AG10803 (cell line): Measurements from ENCODE around the gene CD151.

ENCODE experiments used
- DNase-seq: peaks from one replicate; pipeline ENCODE4 v3.0.0; 2010; ENCODE audit warnings: low read depth
- H3K4me3 ChIP-seq: 2 replicates; pipeline ENCODE4 v1.5.1; 2011; ENCODE audit warnings: mild to moderate bottlenecking, low read length, control low read depth
- CTCF ChIP-seq: conservative IDR thresholded peaks from 2 replicates; pipeline ENCODE4 v1.5.1; 2011; ENCODE audit warnings: mild to moderate bottlenecking, low read length, control low read depth, inconsistent platforms

CD151 gene

DNA sequence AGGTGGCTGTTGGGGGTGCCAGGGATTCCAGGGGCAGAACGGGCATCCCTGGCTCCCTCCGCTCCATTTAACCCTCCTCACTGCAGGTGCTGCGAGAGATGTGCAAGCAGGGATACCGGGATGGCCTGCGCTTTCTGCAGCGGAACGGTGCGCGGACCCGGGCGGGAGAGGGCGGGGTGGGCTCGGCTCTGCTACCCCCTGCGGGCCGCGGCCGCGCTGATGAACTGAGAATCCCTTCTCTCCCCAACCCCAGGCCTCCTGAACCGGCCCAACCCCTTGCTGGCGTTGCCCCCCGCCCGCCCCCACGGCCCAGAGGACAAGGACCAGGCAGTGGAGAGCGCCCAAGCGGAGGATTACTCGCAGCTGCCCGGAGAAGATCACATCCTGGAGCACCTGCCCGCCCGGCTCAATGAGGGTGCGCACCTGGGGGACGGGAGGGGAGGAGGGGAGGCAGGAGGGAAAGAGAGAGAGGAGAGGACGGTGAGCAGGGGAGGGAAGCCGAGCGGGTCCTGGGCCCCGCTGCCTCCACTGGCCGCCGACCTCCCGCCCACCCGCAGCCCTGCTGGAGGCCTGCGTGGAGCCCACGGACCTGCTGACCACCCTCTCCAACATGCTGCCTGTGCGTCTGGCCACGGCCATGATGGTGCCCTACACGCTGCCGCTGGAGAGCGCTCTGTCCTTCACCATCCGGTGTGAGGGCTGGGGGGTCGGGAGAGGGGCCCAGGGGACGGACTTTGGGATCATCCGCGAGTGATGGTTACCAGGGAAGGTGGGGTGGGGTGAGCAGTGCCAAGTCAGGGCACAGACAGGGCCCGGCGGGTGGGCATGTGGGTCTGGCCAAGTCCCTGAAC lies 9.1 kb upstream of the CD151 start:
- no peak for TF ChIP-seq CTCF
- DNase-seq, result no peak
- no peak overlapping the region for H3K4me3 ChIP-seq

DNA sequence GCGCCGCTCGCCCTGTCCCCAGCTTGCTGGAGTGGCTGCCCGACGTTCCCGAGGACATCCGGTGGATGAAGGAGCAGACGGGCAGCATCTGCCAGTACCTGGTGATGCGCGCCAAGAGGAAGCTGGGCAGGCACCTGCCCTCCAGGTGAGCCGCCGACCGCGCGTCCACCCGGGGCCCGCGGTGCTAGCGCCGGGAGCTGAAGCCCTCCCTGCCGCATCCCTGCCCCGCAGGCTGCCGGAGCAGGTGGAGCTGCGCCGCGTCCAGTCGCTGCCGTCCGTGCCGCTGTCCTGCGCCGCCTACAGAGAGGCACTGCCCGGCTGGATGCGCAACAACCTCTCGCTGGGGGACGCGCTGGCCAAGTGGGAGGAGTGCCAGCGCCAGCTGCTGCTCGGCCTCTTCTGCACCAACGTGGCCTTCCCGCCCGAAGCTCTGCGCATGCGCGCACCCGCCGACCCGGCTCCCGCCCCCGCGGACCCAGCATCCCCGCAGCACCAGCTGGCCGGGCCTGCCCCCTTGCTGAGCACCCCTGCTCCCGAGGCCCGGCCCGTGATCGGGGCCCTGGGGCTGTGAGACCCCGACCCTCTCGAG lies 8.4 kb upstream of the CD151 start:
- H3K4me3 ChIP-seq, result no peak overlapping the region
- no peak for TF ChIP-seq CTCF
- DNase-seq, result no peak

DNA sequence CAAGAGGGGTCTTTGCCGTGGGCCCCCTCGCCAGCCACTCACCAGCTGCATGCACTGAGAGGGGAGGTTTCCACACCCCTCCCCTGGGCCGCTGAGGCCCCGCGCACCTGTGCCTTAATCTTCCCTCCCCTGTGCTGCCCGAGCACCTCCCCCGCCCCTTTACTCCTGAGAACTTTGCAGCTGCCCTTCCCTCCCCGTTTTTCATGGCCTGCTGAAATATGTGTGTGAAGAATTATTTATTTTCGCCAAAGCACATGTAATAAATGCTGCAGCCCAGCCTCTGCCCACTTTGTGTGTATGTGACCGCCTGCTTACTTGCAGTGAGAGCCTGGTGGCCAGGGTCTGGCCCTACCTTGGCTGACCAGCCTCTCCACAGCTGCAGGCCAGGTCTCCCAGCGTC lies 7.8 kb upstream of the CD151 start:
- DNase-seq, result no peak
- TF ChIP-seq CTCF, result no peak
- no peak overlapping the region for H3K4me3 ChIP-seq

GRCh38 chr11:825366-826226 lies 7.2 kb upstream of the CD151 start:
- no peak for DNase-seq
- TF ChIP-seq CTCF, result no peak
- H3K4me3 ChIP-seq, result no peak overlapping the region

DNA sequence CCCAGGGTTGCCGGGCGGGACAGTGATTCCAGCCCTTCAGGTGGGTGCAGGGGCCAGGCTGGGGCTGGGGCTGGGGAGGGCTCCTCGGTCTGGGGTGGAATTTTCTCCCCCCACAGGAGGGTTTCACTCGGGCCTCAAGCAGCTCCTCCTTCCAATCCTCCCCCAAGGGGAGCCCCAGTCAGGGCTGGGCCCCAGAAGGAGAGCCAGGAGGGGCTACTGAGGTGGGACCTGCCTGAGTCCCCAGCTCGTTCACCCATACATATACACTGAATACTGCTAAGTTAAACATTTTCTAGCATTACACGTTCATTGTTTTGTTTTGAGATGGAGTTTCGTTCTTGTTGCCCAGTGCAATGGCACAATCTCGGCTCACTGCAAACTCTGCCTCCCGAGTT lies 6.5 kb upstream of the CD151 start:
- DNase-seq, result no peak
- no peak for TF ChIP-seq CTCF
- H3K4me3 ChIP-seq, result no peak overlapping the region

DNA sequence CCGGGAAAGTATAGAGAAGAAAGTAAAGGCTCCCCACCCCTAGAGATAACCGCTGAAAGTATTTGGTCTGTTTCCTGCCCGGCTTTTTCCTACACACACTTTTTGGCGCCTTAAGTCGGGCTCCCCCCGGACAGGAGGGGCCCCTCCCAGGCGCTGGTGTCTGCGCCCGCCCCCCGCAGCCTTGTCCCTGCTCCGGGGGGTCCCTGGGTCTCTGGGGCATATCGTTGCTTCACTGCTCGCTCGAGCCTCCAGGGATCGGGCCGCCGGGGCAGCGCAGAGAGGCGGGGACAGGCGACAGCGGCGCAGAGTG lies 6.0 kb upstream of the CD151 start:
- no peak for TF ChIP-seq CTCF
- no peak overlapping the region for H3K4me3 ChIP-seq
- DNase-seq, result no peak
